H54 (cell line): ENCODE measurements around the gene UBE2G1.
"Not testable (repeated sequence)": the region's sequence is repeated elsewhere in the genome, so short reads cannot be mapped to it uniquely, and the experiment has no call there.

Experiments
- DNase-seq: peaks from one replicate; pipeline ENCODE4 v3.0.0; 2011; ENCODE audit warnings: low spot score, mixed read lengths; ENCODE audit not compliant: insufficient read length
- FAIRE-seq: peaks from 3 replicates; lab custom pipeline; 2011; peaks lifted over from hg19 to GRCh38; lab: Jason Lieb, UNC
- POLR2A ChIP-seq: IDR thresholded peaks from 2 replicates; pipeline ENCODE4 v1.6.1; 2011; ENCODE audit warnings: low read depth, mild to moderate bottlenecking, low read length

Gene UBE2G1

GRCh38 chr17:4287710-4288109 is 78.8 kb downstream of the UBE2G1 start:
- DNase-seq (no peak), FAIRE-seq (no peak)
- no peak for TF ChIP-seq POLR2A

- TF ChIP-seq POLR2A = no peak
- DNase-seq (no peak), FAIRE-seq (no peak)
Measured at GRCh38 chr17:4276514-4276913, 90.0 kb downstream of the UBE2G1 start.

- DNase-seq (no peak), FAIRE-seq (no peak)
- no peak for TF ChIP-seq POLR2A
Measured at GRCh38 chr17:4272972-4273368, 93.5 kb downstream of the UBE2G1 start.

GRCh38 chr17:4272213-4272971 is 94.1 kb downstream of the UBE2G1 start:
- DNase-seq = no peak
- no peak for FAIRE-seq
- no peak for TF ChIP-seq POLR2A

- FAIRE-seq (no peak), DNase-seq (no peak)
- no peak for TF ChIP-seq POLR2A
Measured at GRCh38 chr17:4270736-4271135, 95.7 kb downstream of the UBE2G1 start.

GRCh38 chr17:4269915-4270314 is 96.6 kb downstream of the UBE2G1 start:
- DNase-seq (no peak), FAIRE-seq (no peak)
- no peak for TF ChIP-seq POLR2A

GRCh38 chr17:4267402-4267801 is 99.1 kb downstream of the UBE2G1 start:
- DNase-seq (no peak), FAIRE-seq (no peak)
- TF ChIP-seq POLR2A = no peak

GRCh38 chr17:4266550-4266949 is 99.9 kb downstream of the UBE2G1 start:
- DNase-seq (no peak), FAIRE-seq (no peak)
- no peak for TF ChIP-seq POLR2A

GRCh38 chr17:4263282-4264215 is 102.9 kb downstream of the UBE2G1 start, which contains the start of gene ANKFY1:
Gene ANKFY1 (minus strand): TSS chr17:4263979. CDS start chr17:4263941, 38 bp downstream.
- FAIRE-seq (no peak), DNase-seq (peak; percentile 96)
- peak; percentile 79 for TF ChIP-seq POLR2A

- TF ChIP-seq POLR2A = no peak
- DNase-seq = no peak
- no peak for FAIRE-seq
Measured at GRCh38 chr17:4262703-4263102, 103.8 kb downstream of the UBE2G1 start.

- FAIRE-seq (no peak), DNase-seq (no peak)
- no peak for TF ChIP-seq POLR2A
Measured at GRCh38 chr17:4261452-4261851, 105.0 kb downstream of the UBE2G1 start.

GRCh38 chr17:4258867-4259266 is 107.6 kb downstream of the UBE2G1 start:
- no peak for DNase-seq
- TF ChIP-seq POLR2A = no peak
- FAIRE-seq = no peak

GRCh38 chr17:4256952-4257351 is 109.5 kb downstream of the UBE2G1 start:
- FAIRE-seq = no peak
- no peak for TF ChIP-seq POLR2A
- DNase-seq = peak; percentile 27

GRCh38 chr17:4255271-4255670 is 111.2 kb downstream of the UBE2G1 start:
- not testable (repeated sequence) for DNase-seq, FAIRE-seq
